OCI-LY1 (cell line): ENCODE data around the gene FUBP1.

Experiments used
- EZH2 ChIP-seq: fragments of 200-600 bp; sonication (generic), shearing (Covaris generic); IDR thresholded peaks from 2 replicates; pipeline ENCODE4 v1.8.0; 2017; ENCODE audit warnings: borderline replicate concordance, mixed run types, mild to moderate bottlenecking, antibody characterized with exemption, low read length, moderate library complexity, mixed read lengths
- TF ChIP-seq, protein P1 (sequence below): fragments of 200-600 bp; sonication (generic), shearing (Covaris generic); IDR thresholded peaks from 2 replicates; pipeline ENCODE4 v1.5.1; 2017; ENCODE audit warnings: mild to moderate bottlenecking, antibody characterized with exemption, low read length, moderate library complexity, mixed read lengths

DNA sequence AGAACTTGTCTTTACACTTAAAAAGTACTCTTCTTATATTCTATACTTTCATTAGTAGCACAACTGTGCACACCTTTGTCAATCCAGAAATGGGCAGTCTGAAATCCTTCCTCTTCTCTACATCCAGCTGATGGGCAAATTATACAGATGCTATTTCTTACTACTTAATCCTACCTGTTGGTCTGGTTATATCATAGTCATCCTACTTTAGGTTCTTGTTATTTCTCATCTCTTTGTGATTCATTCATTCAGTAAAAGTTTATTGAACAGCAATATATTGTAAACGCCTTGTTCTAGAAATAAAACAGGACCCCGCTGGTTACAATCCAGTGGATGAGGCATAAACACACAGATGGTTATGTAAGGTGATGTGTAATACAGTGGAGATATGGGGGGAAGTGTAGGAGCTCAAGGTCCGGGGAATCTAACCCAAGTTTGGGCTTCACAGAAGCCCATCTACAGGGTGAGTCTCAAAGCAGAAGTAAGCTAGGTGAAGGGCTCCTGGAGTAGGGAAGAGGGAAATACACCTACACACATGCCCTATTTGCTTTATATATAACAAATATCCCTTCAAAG, 11.8 kb upstream of the FUBP1 start:
- TF ChIP-seq, protein P1, sequence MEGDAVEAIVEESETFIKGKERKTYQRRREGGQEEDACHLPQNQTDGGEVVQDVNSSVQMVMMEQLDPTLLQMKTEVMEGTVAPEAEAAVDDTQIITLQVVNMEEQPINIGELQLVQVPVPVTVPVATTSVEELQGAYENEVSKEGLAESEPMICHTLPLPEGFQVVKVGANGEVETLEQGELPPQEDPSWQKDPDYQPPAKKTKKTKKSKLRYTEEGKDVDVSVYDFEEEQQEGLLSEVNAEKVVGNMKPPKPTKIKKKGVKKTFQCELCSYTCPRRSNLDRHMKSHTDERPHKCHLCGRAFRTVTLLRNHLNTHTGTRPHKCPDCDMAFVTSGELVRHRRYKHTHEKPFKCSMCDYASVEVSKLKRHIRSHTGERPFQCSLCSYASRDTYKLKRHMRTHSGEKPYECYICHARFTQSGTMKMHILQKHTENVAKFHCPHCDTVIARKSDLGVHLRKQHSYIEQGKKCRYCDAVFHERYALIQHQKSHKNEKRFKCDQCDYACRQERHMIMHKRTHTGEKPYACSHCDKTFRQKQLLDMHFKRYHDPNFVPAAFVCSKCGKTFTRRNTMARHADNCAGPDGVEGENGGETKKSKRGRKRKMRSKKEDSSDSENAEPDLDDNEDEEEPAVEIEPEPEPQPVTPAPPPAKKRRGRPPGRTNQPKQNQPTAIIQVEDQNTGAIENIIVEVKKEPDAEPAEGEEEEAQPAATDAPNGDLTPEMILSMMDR = no peak
- no peak for TF ChIP-seq EZH2
